AG04450 (cell line): ENCODE data around the gene CNTN5. TPM values are rescaled to one million over a fixed set of nuclear protein-coding genes. Genes with fewer than 3 reads are reported as not detected.

ENCODE experiments used
- CTCF ChIA-PET: fragments of 300-600, 350-600 bp; formaldehyde crosslinking; extraction: SDS; loops from one replicate; lab custom pipeline; 2022; ENCODE audit warnings: antibody characterized with exemption, inconsistent platforms; lab: Charles Lee
- POLR2A ChIA-PET: fragments of 350-600 bp; formaldehyde crosslinking; extraction: SDS; loops from one replicate; lab custom pipeline; 2021; ENCODE audit warnings: antibody characterized with exemption, inconsistent platforms; lab: Yijun Ruan, JAX
- DNase-seq: peaks from one replicate; pipeline ENCODE4 v3.0.0-alpha.2; 2011; ENCODE audit warnings: low read depth, low spot score
- H3K27ac ChIP-seq: one replicate; pipeline ENCODE4 v1.5.1; 2012; ENCODE audit warnings: low read depth, low read length, control low read depth
- H3K27me3 ChIP-seq: one replicate; pipeline ENCODE4 v1.6.0; 2012; ENCODE audit warnings: low read length; ENCODE audit not compliant: control insufficient read depth, insufficient read depth
- H3K4me3 ChIP-seq: 2 replicates; pipeline ENCODE4 v1.5.1; 2011; ENCODE audit warnings: mild to moderate bottlenecking, low read depth, low read length, control low read depth
- H3K9me3 ChIP-seq: 2 replicates; pipeline ENCODE4 v1.5.1; 2012; ENCODE audit warnings: low read length; ENCODE audit not compliant: control insufficient read depth, insufficient read depth
- polyA plus RNA-seq: library from polyadenylated mRNA; depleted of rRNA; stranded (reverse); fragments of >200 nt; gene quantifications from 2 replicates; pipeline ENCODE4 v1.2.3, GENCODE V29; 2011
- TF ChIP-seq, protein P1 (sequence below): IDR thresholded peaks from 2 replicates; pipeline ENCODE4 v1.5.1; 2011; ENCODE audit warnings: low read depth, low read length, control low read depth, inconsistent platforms

CNTN5 gene
- polyA plus RNA-seq, 1 experiment: not detected

DNA sequence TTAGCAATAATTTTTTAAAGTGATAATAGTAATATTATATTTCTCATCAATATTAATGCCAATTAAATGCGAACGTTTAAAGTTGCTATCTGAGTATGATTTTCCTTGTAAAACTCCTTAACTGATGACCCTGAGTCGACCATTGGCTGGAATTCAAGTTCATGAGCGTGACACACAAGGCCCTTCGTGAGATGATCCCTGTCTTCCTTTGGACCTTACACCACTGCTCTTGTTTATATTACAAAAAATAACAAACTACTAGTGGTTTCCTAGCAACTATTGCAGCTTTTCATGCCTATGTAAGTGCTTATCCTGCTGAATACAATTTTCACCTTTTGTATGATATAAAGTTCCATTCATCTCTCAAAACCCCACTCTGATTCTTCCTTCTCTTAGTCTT, 752.9 kb downstream of the CNTN5 start:
- DNase-seq: no peak
- no peaks in the 10 kb centered on the region for H3K9me3 ChIP-seq
- ChIA-PET POLR2A (no interaction called here), CTCF (interaction anchor here (1.4 kb wide), 1 partner anchor 34 kb away, joined by 3 read pairs; no protein-coding TSS in a partner anchor)
- H3K27ac ChIP-seq: no peak overlapping the region
- H3K27me3 ChIP-seq: no peaks in the 10 kb centered on the region
- TF ChIP-seq, protein P1, sequence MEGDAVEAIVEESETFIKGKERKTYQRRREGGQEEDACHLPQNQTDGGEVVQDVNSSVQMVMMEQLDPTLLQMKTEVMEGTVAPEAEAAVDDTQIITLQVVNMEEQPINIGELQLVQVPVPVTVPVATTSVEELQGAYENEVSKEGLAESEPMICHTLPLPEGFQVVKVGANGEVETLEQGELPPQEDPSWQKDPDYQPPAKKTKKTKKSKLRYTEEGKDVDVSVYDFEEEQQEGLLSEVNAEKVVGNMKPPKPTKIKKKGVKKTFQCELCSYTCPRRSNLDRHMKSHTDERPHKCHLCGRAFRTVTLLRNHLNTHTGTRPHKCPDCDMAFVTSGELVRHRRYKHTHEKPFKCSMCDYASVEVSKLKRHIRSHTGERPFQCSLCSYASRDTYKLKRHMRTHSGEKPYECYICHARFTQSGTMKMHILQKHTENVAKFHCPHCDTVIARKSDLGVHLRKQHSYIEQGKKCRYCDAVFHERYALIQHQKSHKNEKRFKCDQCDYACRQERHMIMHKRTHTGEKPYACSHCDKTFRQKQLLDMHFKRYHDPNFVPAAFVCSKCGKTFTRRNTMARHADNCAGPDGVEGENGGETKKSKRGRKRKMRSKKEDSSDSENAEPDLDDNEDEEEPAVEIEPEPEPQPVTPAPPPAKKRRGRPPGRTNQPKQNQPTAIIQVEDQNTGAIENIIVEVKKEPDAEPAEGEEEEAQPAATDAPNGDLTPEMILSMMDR: no peak
- H3K4me3 ChIP-seq: no peak overlapping the region

DNA sequence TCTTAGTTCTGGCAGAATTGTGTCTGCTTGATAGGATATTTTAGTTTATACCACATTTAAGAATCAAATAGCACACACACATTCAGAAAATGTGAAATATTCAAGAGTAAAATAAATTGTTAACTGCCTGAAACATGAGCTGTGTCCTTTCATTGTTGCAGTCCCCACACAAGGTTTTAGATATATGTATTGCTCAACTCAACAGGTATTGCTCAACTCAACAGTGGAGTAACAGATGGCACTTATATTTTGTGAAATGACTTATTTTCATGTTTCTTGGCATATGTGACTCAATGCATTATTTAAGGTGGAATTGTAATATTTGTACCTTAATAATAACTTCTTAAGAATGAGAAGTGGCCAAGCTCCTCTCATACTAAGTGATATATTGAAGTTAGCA, 760.3 kb downstream of the CNTN5 start:
- no peaks in the 10 kb centered on the region for H3K9me3 ChIP-seq
- no peaks in the 10 kb centered on the region for H3K27me3 ChIP-seq
- DNase-seq: no peak
- TF ChIP-seq, protein P1: no peak
- no peak overlapping the region for H3K27ac ChIP-seq
- POLR2A ChIA-PET: no interaction called here
- CTCF ChIA-PET: no interaction called here
- no peak overlapping the region for H3K4me3 ChIP-seq

DNA sequence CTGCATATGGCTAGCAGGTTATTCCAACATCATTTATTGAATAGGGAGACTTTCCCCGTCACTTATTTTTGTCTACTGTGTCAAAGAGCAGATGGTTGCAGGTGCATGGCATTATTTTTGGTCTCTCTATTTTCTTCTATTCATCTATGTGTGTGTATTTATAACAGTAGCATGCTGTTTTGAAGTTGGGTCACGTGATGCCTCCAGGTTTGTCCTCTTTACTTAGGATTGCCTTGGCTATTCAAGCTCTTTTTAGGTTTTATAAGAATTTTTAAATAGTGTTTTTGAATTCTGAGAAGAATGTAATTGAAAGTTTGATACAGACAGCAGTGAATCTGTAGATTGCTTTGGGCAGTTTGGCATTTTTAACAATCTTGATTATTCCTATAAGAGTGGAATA, 770.6 kb downstream of the CNTN5 start:
- Histone ChIP-seq H3K4me3 (no peak overlapping the region), H3K9me3 (peaks cover 8% of the 10 kb centered on the region; the same call in 1 of the 2 replicates), H3K27ac (no peak overlapping the region), H3K27me3 (no peaks in the 10 kb centered on the region)
- POLR2A ChIA-PET: no interaction called here
- TF ChIP-seq, protein P1: no peak
- CTCF ChIA-PET: no interaction called here
- DNase-seq: no peak

DNA sequence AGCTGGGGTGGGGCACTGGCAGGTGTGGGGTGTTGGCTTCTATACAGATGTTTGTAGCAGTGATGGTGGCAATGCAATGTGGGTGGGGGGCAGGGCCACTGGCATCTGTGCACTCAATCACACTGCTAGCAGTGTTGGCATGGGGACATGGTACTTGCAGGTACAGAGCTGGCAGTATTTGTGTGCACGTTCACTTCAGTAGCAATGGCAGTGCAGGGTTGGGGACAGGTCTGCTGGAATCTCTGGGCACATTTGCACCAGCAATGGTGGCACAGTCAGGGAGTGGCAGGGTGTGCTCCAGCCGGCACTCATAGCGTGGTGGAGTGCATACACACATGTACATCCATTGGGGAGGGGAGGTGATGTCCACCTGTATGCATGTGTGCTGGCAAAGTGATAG, 775.2 kb downstream of the CNTN5 start:
- Histone ChIP-seq H3K9me3 (peaks cover 13% of the 10 kb centered on the region; the same call in 1 of the 2 replicates), H3K27ac (no peak overlapping the region), H3K4me3 (no peak overlapping the region), H3K27me3 (no peaks in the 10 kb centered on the region)
- ChIA-PET POLR2A (no interaction called here), CTCF (no interaction called here)
- TF ChIP-seq, protein P1: no peak
- no peak for DNase-seq

DNA sequence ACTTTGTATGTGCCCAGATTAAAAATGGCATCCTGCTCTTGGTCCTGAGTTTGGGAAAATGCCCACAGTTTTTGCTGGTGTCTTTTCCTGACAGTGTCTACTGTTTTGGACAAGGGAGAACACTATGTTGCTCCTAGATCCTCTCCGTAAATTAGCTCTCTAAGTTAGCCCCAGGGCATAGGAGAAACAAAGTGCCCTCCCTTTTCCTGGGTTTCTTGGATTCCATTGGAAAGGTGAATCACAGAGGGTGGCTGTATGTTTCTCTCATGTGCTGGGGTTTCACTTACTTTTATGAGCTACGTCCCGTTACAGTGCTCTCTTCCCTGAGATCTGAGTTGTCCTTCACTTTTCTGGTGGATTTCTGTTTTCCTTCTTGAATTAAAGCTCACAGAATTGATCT, 782.8 kb downstream of the CNTN5 start:
- TF ChIP-seq, protein P1: no peak
- H3K9me3 ChIP-seq: peaks cover 12% of the 10 kb centered on the region
- H3K4me3 ChIP-seq: no peak overlapping the region
- POLR2A ChIA-PET: no interaction called here
- no peak for DNase-seq
- CTCF ChIA-PET: no interaction called here
- no peak overlapping the region for H3K27ac ChIP-seq
- no peaks in the 10 kb centered on the region for H3K27me3 ChIP-seq
